HS-5 (cell line): ENCODE results near the gene ST6GALNAC2.

ENCODE experiments used
- DNase-seq: peaks from one replicate; pipeline ENCODE4 v3.0.0-alpha.2; 2012; ENCODE audit warnings: low read depth

ST6GALNAC2 gene

DNA sequence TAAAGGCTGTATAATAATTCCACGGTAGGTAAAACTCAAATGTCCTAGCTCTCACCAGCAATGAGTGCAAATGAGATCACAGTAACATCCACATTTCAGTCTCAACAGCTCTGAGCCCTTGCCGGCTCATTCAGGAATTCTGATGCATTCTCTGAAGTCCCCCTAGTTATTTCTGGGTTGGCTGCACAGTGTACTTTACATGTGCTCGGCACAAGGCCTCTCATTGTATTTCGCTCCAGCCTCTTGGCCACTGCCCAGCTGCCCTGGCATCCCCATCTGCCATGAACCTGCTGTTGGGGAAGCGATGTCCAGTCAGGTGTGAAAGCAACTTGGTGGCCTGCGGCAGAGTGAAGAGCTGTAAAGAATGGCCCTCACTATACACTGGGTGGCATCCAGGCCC lies 31.5 kb downstream of the ST6GALNAC2 start:
- DNase-seq = no peak

- no peak for DNase-seq
Observed at GRCh38 chr17:76553178-76553908, 32.3 kb downstream of the ST6GALNAC2 start.

DNA sequence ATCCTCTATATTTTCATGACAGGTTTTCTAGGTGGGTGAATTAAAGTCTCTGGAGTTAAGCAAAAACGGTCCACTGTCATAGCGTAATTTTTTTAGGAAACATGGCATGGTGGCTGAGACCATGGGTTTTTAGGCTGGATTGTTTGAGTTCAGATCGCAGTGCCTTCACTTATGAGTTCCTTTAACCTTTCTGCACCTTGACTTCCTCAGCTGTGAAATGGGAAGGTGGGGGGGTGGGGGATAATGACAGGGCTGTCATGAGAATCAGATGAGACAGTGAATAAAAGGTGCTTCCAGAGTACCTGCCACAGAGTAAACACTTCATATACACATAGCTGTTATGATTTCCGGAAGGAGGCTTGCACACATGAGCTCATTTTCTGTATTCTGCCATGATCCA lies 34.0 kb downstream of the ST6GALNAC2 start:
- no peak for DNase-seq

DNA sequence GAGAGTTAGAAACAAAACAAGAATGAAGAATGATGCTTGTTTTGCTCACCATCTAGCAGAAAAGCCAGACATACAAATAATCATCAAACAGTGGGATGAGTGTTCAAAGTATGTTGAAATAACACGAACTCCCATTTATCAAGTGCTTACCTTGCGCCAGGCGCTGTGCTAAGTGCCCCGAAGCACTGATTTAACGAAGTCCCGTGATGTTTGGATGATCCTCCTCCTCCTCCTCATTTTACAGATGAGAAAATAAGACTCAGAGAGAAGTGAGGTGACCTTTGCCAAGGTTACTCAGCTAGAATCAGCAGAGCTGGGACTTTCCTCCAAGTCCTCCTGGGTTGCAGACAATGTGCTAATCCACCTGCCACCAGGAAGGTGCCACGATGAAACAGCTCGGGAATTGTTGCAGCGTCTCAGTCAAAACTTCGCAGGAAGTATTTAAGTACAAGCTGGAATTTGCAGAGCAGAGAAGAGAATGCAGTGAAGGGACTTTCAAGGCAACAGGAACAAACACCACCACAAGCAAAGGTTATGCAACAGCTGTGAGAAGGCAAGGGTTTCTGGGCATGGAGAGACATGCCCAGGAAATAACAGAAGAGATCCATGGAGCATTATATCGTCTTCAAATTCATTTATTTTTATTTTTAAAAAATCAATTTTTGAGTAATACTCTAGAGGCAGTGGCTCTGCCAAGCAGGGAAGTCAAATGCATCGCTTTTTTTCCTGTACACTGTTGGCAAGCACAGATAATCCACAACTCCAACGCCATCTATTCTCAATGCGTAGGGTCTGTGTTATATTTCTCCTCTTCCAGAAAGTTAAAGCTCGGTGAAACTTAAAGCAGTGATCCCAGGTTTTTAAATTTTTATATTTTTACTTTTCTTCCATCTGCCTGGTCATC lies 34.7 kb downstream of the ST6GALNAC2 start:
- DNase-seq = no peak

DNA sequence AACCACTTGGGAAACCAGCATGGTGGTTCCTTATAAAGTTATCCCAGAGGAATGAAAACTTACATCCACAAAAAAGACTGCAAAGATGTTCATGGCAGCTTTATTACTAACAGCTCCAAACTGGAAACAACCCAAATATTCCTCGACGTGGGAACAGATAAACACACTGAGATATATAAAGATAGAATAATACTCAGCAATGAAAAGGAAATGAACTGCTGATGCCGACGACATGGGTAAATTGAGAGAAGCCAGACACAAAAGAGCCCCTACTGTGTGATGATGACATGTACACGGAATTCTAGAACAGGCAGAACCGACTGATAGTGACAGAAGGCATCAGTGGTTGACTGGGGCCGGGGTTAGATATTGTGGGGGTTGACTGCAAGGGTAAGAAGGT lies 36.1 kb downstream of the ST6GALNAC2 start:
- DNase-seq = no peak

GRCh38 chr17:76549215-76549518 lies 36.5 kb downstream of the ST6GALNAC2 start:
- no peak for DNase-seq

DNA sequence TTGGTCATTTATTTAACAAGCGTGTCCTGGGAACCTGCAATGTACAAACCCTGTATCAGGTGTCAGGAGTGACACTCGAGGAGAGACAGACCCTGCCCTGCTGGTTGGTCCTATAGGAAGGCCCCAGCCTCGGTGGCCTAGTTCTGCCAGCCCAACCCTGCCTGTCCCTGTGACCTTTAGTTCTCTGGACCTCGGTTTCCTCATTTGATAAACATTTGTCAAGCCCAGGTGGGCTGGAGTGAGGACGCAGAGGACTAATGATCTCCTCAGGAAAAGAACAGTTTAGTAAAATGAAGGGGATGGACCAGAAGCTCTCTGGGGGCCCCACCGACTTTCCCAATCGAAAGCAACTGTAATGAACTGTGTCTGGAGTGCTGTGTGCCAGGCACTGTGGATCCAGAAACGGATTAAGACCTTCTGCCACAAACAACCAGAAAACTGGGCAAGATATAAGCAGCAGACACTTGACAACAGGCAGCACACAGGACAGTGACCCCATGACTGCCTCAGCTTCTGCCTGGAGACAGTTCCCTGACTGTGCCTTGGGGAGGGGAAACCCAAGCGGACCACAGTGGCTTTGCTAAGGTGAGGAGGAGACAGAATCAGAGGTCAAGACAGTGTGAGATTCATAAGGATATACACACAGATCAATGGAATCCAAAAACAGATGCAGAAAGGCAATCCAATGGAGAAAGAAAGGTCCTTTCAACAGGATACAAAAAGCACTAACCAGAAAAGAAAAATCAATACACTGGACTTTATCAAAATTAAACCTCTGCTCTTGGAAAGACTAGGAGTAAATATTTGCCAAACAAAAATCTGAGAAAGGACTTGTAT lies 37.1 kb downstream of the ST6GALNAC2 start:
- no peak for DNase-seq

DNA sequence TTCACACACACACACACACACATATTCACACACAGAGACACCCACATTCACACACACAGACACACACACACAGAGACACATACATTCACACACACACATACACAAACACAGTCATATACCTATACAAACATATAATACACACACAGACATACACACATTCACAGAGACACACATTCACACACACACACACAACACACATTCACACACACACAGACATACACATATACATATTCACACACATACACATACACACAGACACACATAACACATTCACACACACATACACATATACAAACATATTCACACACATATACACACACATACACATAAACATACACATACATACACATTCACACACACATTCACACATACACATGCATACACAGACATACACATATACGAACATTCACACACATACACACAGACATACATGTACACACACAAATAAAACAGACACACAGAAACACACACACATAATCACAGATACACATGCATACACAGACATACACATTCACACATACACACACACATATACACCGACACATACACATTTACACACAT lies 37.9 kb downstream of the ST6GALNAC2 start:
- no peak for DNase-seq

- DNase-seq = no peak
Observed at GRCh38 chr17:76547183-76547641, 38.4 kb downstream of the ST6GALNAC2 start.

DNA sequence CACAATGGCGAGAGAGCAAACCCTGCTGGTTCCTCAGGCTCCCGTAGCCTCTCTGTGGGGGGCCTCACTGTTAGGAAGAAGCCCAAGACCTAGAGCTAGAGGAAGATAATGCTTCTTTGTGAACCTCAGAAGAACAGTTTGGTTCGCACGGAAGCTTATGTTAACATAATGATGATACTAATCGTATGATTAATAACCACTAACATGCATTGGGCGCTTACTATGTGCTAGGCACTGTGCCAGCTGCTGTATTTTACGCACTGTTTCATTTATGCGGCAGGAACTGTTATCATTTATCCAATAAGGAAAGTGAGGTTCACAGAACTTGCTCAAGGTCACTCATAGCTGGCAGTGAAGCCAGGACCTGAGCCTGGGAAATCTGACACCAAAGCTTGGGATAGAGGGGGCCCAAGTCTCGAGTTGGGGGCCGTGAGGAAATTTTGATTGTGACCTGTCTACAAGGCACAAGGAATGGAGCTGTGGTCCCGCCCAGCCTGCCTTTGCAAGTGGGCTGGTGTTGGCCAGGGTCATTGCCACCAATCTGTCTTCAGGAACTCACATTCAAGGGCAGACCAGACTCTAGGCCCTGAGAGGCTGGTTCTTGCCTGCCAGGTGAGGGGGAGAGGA lies 39.0 kb downstream of the ST6GALNAC2 start:
- DNase-seq = peak; percentile 88

DNA sequence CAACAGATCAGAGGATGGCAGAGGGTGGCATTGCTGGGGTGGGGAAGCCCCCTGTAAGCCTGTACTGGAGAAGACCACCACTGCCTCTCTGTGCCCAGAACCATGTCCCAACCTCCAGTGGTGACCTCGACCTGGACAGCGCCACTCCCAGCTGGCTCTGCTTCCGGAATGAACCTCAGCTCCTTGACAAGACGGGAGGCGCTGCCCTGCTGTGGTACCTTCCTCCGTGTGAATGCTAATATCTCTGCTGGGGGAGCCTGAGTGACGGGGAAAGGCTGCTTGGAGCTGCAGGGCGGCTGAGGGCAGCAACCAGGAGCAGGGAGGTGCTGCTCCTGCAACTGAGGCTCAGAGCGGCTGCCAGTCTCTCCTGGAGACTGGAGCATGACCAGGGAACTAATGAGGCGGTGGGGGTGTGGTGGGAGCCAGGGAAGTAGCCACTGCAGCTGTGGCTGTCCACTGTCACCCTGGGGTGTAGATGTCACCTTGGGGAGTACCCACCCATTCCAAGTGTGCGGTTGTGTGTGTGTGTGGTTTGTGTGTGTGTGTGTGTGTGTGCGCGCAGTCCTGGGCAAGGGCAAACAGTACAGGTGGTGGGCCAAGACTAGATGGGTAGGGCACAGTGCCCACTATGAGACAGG lies 39.6 kb downstream of the ST6GALNAC2 start:
- DNase-seq = no peak

DNA sequence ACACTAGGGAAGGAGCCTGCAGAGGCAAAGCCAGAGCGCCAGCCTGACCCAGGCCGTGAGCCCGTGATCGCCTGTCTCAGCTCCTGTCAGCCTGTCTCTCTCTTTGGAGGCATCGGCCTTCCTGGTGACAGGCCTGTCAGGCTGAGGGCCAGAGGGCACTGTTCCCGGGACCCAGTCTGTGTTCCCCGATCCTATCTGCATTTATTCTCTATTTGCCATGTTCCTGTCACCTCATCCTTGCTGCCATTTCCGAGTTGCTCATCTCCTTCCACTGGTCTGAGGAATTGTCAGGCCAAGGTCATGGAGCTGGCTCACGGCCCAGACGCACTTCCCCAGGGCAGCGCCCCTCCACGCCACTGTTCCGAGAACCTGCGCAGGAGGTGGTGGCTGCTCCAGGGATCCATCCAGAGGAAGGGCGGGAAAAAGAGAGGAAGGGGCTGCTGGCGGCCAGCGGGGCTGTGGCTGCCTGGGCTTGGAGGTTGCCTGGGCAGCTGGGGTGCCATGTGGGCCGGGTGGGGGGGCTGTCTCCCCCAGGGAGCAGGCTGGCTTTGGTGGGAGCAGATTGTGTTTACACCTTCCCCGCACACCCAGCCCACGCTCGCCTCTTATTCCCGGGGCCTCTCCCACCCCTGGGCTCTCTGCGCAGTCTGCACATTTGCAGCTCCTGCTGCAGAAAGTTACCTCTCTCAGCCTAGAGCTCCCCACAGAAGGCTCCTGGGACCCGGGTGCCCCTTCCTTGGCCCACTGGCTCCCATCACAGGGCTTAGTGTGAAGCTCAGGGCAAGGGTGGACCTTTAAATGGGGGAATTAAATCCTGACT lies 40.9 kb downstream of the ST6GALNAC2 start:
- DNase-seq = no peak

DNA sequence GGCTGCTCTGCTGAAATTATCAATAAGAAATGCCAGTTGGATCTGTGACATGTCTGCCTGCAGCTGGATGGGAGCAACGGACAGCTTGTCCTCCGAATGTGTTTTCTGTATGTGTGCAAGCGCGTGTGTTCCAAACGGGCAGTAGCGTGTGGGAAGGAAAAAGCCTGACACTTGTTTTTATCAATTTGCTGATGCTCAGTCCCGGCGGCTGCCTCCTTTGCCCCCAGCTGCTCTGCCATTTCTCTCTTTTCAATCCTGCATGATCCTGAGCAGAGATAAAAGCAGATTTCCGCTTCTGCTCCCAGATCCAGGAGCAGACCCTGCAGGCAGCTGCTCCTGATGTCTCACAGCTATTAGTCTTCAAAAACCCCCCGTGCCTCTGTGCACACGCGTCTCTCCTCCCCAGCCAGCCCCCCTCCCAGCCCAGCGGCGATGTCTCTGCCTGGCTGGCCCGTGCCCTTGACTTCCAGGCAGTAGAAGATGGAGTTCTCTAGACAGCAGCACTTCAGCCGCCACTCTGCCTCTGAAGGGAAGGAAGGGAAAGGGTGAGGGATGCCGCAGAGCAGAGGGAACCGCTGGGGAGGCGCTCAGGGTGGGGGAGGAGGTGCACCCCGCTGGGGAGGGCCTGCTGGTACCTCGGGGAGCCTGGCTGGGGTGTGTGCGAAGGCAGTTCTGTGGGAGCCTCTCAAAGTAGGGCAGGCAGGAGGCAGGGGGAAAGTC lies 41.7 kb downstream of the ST6GALNAC2 start:
- DNase-seq = no peak

GRCh38 chr17:76543482-76543825 lies 42.2 kb downstream of the ST6GALNAC2 start:
- no peak for DNase-seq

DNA sequence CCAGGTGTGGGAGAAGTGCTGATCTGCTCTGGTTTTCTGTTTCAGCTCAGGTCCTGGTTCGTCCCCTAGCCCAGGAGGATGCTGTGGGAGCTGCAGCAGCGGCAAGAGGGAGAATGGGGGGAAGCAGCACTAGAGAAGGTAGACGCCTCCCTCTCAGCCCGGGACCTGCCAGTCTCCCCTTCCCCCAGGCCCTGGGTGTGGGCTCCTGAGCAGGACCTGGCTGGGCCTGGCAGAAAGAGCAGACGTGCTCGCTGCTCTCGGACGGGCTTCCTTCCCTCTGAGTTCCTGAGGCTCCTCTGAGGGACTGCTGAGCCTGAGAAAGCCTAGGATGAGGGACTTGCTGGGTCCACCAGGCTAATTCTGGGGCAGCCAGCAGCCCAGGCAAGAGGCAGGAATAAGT lies 42.7 kb downstream of the ST6GALNAC2 start:
- DNase-seq = no peak

DNA sequence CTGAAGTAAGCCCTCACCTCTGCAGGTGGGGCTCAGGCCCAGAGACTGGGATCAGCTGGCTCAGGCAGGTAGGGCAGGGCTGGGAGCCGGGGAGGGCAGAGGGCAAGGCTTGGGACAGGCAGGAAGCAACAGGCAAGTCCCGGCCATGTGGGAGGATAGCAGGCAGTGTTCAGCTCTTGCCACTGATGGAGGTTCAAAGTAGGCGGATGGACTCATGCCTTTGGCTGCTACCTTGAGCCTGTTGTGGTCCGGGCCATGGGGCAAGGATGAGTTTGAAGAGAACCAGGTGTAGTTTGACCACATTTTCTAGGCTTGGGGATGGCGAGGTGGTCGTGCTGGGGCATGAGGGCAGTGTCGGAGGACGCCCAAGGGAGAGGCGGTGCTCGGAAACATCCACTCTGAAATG lies 43.1 kb downstream of the ST6GALNAC2 start:
- no peak for DNase-seq

DNA sequence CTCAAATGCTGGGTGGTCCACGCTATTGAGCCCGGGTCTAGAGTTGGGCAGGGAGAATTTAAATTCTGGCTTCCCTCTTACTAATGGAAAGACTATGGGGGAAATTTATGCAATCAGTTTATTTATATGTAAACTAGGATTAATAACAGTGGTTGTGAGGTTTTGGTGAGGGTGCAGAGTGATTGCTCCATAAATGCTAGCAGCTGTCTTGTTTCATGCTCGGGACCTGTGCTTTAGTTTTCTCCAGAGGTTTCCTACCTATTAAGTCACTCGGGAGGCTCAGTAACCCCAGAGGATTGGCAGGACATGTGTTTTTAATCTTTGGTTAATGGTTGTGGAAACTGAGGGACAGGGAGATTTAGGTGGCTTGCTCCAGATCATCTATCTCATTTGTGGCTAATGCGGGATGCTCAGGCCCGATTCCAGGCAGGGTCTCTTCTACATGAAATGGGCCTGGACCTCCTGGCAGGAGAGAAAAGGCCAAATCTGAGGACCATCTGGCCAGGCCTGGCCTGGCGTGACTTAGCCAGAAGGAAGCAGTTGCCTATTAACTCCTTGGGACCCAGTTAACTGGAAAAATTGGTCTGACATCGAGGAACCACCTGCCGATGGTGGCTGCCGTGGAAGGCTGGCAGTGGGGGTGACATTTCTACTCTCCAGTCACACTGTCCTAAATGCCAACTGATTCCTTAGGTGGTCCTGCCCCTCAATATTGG lies 43.8 kb downstream of the ST6GALNAC2 start:
- no peak for DNase-seq

- no peak for DNase-seq
Observed at GRCh38 chr17:76540381-76541300, 45.0 kb downstream of the ST6GALNAC2 start.
